Measurements from ENCODE around the gene TNNI3.
"Not testable (repeated sequence)": the region's sequence is repeated elsewhere in the genome, so short reads cannot be mapped to it uniquely, and the experiment has no call there.

The TNNI3 gene

DNA sequence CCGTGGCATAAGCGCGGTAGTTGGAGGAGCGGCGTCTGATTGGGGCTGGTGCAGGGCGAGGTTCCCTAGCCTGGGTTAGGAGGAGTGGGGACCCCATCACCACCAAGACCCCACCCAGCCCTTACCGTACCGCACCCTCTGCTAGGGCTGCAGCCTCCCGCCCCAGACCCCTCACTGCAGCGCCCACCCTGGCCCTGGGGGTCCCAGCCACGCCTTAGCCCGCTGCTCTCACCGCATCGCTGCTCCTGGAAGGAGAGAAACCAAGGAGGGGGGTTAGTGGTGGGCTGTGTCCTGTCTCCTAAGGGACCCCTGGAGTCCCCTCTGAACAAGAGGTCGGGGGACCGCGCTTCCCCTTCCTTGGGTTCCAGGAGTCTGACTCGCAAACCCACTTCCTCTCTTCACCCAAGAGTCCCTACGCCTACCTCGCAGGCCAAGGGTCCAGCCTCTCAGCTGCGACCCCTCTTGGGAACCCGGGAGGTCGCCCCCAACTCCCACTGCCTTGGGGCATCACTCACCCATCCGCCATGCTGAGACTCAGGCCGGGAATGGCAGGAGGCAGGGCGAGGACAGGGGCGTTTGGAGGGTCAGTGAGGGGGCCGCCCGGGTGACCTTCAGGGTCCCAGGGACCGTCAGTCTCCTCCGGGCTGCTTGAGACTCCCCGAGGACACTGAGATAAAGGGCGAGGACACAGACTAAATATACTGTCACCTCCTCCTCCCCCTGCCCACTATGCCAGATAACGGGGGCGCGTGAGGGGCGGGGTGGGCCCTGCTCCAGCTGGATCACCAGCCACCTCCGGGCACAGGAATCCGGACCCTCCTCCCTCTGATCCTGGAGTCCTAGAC, at the start of gene TNNI3:
TSS of gene TNNI3 (minus strand) at position 669 of the 845 bp plus-strand sequence. CDS start at position 526, 143 bp downstream.
- DNase-seq (ENCODE audit: low read depth in 1 of 2, low spot score in 1 of 2): no peak
- in situ Hi-C loops (cut with HindIII; ENCODE audit: low pct_unique_long_range_greater_than_20kb, low sequenced_read_pairs): no loop called here
- no peak for TF ChIP-seq JUND (IDR thresholded peaks at IDR 0.05; ENCODE audit: low read depth)

GRCh38 chr19:55206664-55207500, 49.4 kb upstream of the TNNI3 start:
- in situ Hi-C loops (cut with HindIII; ENCODE audit: low pct_unique_long_range_greater_than_20kb, low sequenced_read_pairs): no loop called here
- TF ChIP-seq JUND (IDR thresholded peaks at IDR 0.05; ENCODE audit: low read depth): no peak
- peak; percentile 69 to 76 for DNase-seq (ENCODE audit: low read depth in 1 of 2, low spot score in 1 of 2)

DNA sequence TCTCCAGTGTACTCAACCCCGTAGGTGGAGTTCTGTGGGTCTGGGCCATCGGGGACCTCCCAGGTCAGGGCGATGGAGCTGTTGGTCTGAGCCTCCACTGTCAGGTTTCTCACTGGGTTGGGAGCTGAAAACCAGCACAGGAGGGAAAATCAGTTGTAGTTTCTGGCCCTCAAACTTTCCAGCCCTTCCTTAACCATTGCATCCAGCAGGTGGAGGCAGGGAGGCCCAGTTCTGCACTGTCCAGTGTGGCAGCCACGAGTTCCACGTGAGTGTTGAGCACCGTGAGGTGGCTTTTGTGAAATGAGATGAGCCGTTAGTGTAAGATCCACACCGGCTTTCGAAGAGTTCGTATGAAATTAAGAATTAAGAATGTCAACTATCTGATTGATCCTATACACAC, 44.7 kb upstream of the TNNI3 start:
- peak in 1 of 2 experiments; percentile 47 for DNase-seq (ENCODE audit: low read depth in 1 of 2, low spot score in 1 of 2)
- in situ Hi-C loops (cut with HindIII; ENCODE audit: low pct_unique_long_range_greater_than_20kb, low sequenced_read_pairs): not testable (repeated sequence)

DNA sequence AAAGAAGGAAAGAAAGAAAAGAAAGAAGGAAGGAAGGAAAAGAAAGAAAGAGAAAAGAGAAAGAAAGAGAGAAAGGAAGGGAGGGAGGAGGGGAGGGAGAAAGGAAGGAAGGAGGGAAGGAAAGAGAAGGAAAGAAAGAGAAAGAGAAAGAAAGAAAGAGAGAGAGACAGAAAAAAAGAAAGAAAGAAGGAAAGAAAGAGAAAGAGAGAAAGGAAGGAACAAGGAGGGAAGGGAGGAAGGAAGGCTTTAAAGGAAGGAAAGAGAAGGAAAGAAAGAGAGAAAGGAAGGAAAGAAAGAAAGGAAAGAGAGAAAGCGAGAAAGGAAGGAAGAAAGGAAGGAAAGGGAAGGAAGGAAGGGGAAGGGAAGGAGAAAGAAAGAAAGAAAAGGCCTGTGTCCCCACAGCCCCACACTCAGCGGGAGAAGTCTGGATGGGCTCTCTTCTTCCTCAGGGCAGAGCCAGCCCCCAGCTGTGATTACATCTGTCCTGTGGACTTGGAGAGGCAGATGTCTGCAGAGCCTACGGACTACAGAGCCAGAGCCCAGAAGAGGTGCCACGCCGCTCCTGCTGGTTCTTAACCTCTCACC, 42.2 kb upstream of the TNNI3 start:
- in situ Hi-C loops (cut with HindIII; ENCODE audit: low pct_unique_long_range_greater_than_20kb, low sequenced_read_pairs): no loop called here
- no peak for TF ChIP-seq JUND (IDR thresholded peaks at IDR 0.05; ENCODE audit: low read depth)
- DNase-seq (ENCODE audit: low read depth in 1 of 2, low spot score in 1 of 2): no peak

DNA sequence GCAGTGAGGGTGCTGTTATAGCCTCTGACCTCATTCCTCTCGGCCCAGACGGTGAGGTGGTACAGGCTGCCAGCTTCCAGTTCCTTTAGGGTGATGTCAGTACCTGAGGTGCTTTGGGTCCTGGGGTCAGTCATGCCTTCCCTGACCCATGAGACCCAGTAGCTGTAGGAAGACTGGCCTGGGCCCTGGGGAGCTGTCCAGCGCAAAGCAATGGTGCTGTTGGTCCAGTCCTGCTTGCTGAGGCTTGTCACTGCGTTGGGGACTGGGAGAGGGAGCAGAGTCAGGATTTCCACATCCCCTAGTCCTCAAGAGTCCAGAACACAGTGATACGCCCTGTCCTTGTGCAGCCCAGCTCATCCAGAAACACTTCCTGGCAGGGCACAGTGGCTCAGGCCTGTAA, 41.1 kb upstream of the TNNI3 start:
- TF ChIP-seq JUND (IDR thresholded peaks at IDR 0.05; ENCODE audit: low read depth): no peak
- no peak for DNase-seq (ENCODE audit: low read depth in 1 of 2, low spot score in 1 of 2)
- in situ Hi-C loops (cut with HindIII; ENCODE audit: low pct_unique_long_range_greater_than_20kb, low sequenced_read_pairs): no loop called here

GRCh38 chr19:55197528-55197927, 40.0 kb upstream of the TNNI3 start:
- DNase-seq (ENCODE audit: low read depth in 1 of 2, low spot score in 1 of 2): peak in 1 of 2 experiments; percentile 54
- TF ChIP-seq JUND (IDR thresholded peaks at IDR 0.05; ENCODE audit: low read depth): no peak
- in situ Hi-C loops (cut with HindIII; ENCODE audit: low pct_unique_long_range_greater_than_20kb, low sequenced_read_pairs): no loop called here

GRCh38 chr19:55196803-55197202, 39.3 kb upstream of the TNNI3 start:
- in situ Hi-C loops (cut with HindIII; ENCODE audit: low pct_unique_long_range_greater_than_20kb, low sequenced_read_pairs): no loop called here
- TF ChIP-seq JUND (IDR thresholded peaks at IDR 0.05; ENCODE audit: low read depth): no peak
- no peak for DNase-seq (ENCODE audit: low read depth in 1 of 2, low spot score in 1 of 2)

- in situ Hi-C loops (cut with HindIII; ENCODE audit: low pct_unique_long_range_greater_than_20kb, low sequenced_read_pairs): no loop called here
Measured at GRCh38 chr19:55193481-55193880, 35.9 kb upstream of the TNNI3 start.

GRCh38 chr19:55189403-55189835, 31.9 kb upstream of the TNNI3 start:
- DNase-seq (ENCODE audit: low read depth in 1 of 2, low spot score in 1 of 2): no peak
- no peak for TF ChIP-seq JUND (IDR thresholded peaks at IDR 0.05; ENCODE audit: low read depth)
- in situ Hi-C loops (cut with HindIII; ENCODE audit: low pct_unique_long_range_greater_than_20kb, low sequenced_read_pairs): no loop called here

More at GRCh38 chr19:55193481-55193880, 35.9 kb upstream of the TNNI3 start:
- no peak for DNase-seq (ENCODE audit: low read depth in 1 of 2, low spot score in 1 of 2)
- TF ChIP-seq JUND (IDR thresholded peaks at IDR 0.05; ENCODE audit: low read depth): no peak

DNA sequence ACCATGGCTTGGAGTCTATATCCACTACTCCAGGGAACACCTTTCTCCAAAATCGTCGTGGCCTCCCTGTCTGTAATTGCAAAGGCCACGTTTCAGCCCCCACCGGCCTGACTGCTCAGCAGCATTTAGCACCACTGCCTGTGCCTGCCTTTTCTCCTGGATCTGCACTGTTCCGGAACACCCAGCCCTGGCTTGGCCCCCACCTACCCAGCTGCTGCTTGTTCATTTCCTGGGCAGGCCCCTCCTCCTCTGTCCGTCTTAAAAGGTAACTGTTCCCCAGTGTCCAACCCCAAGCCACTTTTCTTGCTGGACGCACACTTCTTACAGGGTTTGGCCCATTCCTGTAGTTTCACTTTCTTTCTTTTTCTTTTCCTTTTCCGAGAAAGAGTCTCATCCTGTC, 31.1 kb upstream of the TNNI3 start:
- no peak for TF ChIP-seq JUND (IDR thresholded peaks at IDR 0.05; ENCODE audit: low read depth)
- no peak for DNase-seq (ENCODE audit: low read depth in 1 of 2, low spot score in 1 of 2)
- in situ Hi-C loops (cut with HindIII; ENCODE audit: low pct_unique_long_range_greater_than_20kb, low sequenced_read_pairs): no loop called here

DNA sequence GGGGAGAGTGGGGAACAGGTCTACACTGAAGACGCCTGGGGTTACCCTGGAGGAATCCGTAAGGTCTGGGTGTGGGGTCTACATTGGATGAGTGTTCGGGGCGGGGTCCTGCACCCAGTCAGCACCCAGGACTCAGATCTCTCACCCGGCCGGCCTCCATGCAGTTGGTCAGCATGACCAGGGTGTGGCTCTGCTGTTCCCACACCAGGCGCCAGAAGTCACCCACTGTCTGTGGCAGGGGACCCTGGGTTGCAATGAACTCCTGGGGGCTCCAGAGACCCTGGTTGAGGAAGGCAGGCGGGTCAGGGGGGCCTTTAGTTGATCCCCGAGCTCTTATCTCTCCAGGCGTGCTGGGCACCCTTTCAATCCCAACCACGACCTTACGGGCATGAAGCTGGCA, 28.5 kb upstream of the TNNI3 start:
- no peak for TF ChIP-seq JUND (IDR thresholded peaks at IDR 0.05; ENCODE audit: low read depth)
- DNase-seq (ENCODE audit: low read depth in 1 of 2, low spot score in 1 of 2): no peak
- in situ Hi-C loops (cut with HindIII; ENCODE audit: low pct_unique_long_range_greater_than_20kb, low sequenced_read_pairs): no loop called here

GRCh38 chr19:55181740-55182139, 24.2 kb upstream of the TNNI3 start:
- in situ Hi-C loops (cut with HindIII; ENCODE audit: low pct_unique_long_range_greater_than_20kb, low sequenced_read_pairs): no loop called here
- no peak for TF ChIP-seq JUND (IDR thresholded peaks at IDR 0.05; ENCODE audit: low read depth)
- DNase-seq (ENCODE audit: low read depth in 1 of 2, low spot score in 1 of 2): no peak

Measured in T47D (cell line).